GM19328 (cell line): ENCODE measurements around the gene ADGRF1.

Experiments used
- ATAC-seq: cut with Tn5 transposase; IDR thresholded peaks from one replicate; pipeline ENCODE4 v1.9.1; 2021; ENCODE audit warnings: mild to moderate bottlenecking, moderate library complexity; ENCODE audit not compliant: unreplicated experiment

Gene ADGRF1

GRCh38 chr6:46985943-46986342 is 56.2 kb downstream of the ADGRF1 start:
- ATAC-seq, result no peak

GRCh38 chr6:46983007-46983411 is 59.1 kb downstream of the ADGRF1 start:
- no peak for ATAC-seq

- no peak for ATAC-seq
These were observed 62.9 kb downstream of the ADGRF1 start for GRCh38 chr6:46979206-46979605.

GRCh38 chr6:46974786-46975185 is 67.3 kb downstream of the ADGRF1 start:
- ATAC-seq, result no peak

GRCh38 chr6:46973029-46973428 is 69.1 kb downstream of the ADGRF1 start:
- no peak for ATAC-seq

- no peak for ATAC-seq
These were observed 69.6 kb downstream of the ADGRF1 start for GRCh38 chr6:46972531-46972930.

- no peak for ATAC-seq
These were observed 72.9 kb downstream of the ADGRF1 start for GRCh38 chr6:46969206-46969605.

- ATAC-seq, result no peak
These were observed 74.2 kb downstream of the ADGRF1 start for GRCh38 chr6:46967826-46968349.

- ATAC-seq, result no peak
These were observed 77.2 kb downstream of the ADGRF1 start for GRCh38 chr6:46964716-46965519.

GRCh38 chr6:46963626-46964025 is 78.5 kb downstream of the ADGRF1 start:
- ATAC-seq, result no peak

- no peak for ATAC-seq
These were observed 79.1 kb downstream of the ADGRF1 start for GRCh38 chr6:46963039-46963438.

GRCh38 chr6:46961711-46962110 is 80.4 kb downstream of the ADGRF1 start:
- ATAC-seq, result no peak

- ATAC-seq, result no peak
These were observed 80.9 kb downstream of the ADGRF1 start for GRCh38 chr6:46961232-46961631.

- ATAC-seq, result no peak
These were observed 82.7 kb downstream of the ADGRF1 start for GRCh38 chr6:46959419-46959818.

GRCh38 chr6:46956409-46956808 is 85.7 kb downstream of the ADGRF1 start:
- ATAC-seq, result no peak

- no peak for ATAC-seq
These were observed 87.2 kb downstream of the ADGRF1 start for GRCh38 chr6:46954837-46955451.

GRCh38 chr6:46953921-46954320 is 88.2 kb downstream of the ADGRF1 start:
- ATAC-seq, result no peak

GRCh38 chr6:46949632-46950280 is 92.4 kb downstream of the ADGRF1 start:
- no peak for ATAC-seq

- ATAC-seq, result no peak
These were observed 93.4 kb downstream of the ADGRF1 start for GRCh38 chr6:46948699-46949098.
